OCI-LY1 (cell line): ENCODE measurements around the gene EIF3J.

ENCODE experiments used
- EZH2 ChIP-seq: fragments of 200-600 bp; sonication (generic), shearing (Covaris generic); IDR thresholded peaks from 2 replicates; pipeline ENCODE4 v1.8.0; 2017; ENCODE audit warnings: borderline replicate concordance, mixed run types, mild to moderate bottlenecking, antibody characterized with exemption, low read length, moderate library complexity, mixed read lengths
- TF ChIP-seq, protein P1 (sequence below): fragments of 200-600 bp; sonication (generic), shearing (Covaris generic); IDR thresholded peaks from 2 replicates; pipeline ENCODE4 v1.5.1; 2017; ENCODE audit warnings: mild to moderate bottlenecking, antibody characterized with exemption, low read length, moderate library complexity, mixed read lengths

GRCh38 chr15:44550256-44550655 is 13.3 kb downstream of the EIF3J start:
- TF ChIP-seq, protein P1, sequence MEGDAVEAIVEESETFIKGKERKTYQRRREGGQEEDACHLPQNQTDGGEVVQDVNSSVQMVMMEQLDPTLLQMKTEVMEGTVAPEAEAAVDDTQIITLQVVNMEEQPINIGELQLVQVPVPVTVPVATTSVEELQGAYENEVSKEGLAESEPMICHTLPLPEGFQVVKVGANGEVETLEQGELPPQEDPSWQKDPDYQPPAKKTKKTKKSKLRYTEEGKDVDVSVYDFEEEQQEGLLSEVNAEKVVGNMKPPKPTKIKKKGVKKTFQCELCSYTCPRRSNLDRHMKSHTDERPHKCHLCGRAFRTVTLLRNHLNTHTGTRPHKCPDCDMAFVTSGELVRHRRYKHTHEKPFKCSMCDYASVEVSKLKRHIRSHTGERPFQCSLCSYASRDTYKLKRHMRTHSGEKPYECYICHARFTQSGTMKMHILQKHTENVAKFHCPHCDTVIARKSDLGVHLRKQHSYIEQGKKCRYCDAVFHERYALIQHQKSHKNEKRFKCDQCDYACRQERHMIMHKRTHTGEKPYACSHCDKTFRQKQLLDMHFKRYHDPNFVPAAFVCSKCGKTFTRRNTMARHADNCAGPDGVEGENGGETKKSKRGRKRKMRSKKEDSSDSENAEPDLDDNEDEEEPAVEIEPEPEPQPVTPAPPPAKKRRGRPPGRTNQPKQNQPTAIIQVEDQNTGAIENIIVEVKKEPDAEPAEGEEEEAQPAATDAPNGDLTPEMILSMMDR, result peak; percentile 51
- no peak for TF ChIP-seq EZH2
